ENCODE results near the gene HDAC4. TPM values are rescaled to one million over a fixed set of nuclear protein-coding genes. Genes with fewer than 3 reads are reported as not detected.

The HDAC4 gene
- total RNA-seq, 1 donor from 2014 or later: 11.8 TPM

GRCh38 chr2:239104800-239105199 lies 296.0 kb downstream of the HDAC4 start:
- Histone ChIP-seq H3K4me3 (ENCODE audit: insufficient read depth, low read depth, low read length) (no peak overlapping the region), H3K4me1 (ENCODE audit: insufficient read depth, low read length) (no peaks in the 10 kb centered on the region), H3K79me2 (ENCODE audit: insufficient read depth, low read length) (no peaks in the 10 kb centered on the region), H3K9ac (ENCODE audit: low read length) (no peak overlapping the region), H3K4me2 (ENCODE audit: low read length) (no peak overlapping the region), H3K36me3 (ENCODE audit: insufficient read depth, low read length) (no peaks in the 10 kb centered on the region), H3K27me3 (ENCODE audit: insufficient read depth, low read length) (no peaks in the 10 kb centered on the region), H3K27ac (ENCODE audit: low read depth, low read length) (no peak overlapping the region), H3K9me3 (ENCODE audit: insufficient read depth, low read depth, low read length) (no peaks in the 10 kb centered on the region), H4K20me1 (ENCODE audit: insufficient read depth, low read length) (no peaks in the 10 kb centered on the region), H2AFZ (ENCODE audit: low read depth, low read length) (no peak overlapping the region)
- no peaks in the 10 kb centered on the region for H3K4me1 Mint-ChIP-seq (ENCODE audit: low read depth, unreplicated experiment)
- no peak overlapping the region for H3K27ac Mint-ChIP-seq (ENCODE audit: unreplicated experiment)
- no peak overlapping the region for H3K4me3 Mint-ChIP-seq (ENCODE audit: unreplicated experiment)
- H3K27me3 Mint-ChIP-seq (ENCODE audit: low read depth, unreplicated experiment): peaks cover 2% of the 10 kb centered on the region
- TF ChIP-seq EZH2 (IDR thresholded peaks at IDR 0.05; ENCODE audit: insufficient read depth, low read length) (no peak), CTCF (IDR thresholded peaks at IDR 0.05; ENCODE audit: insufficient read depth, low read depth, low read length) (no peak)
- DNase-seq (ENCODE audit: low read depth) (no peak), FAIRE-seq (no peak)
- H3K9me3 Mint-ChIP-seq (ENCODE audit: unreplicated experiment): no peaks in the 10 kb centered on the region
- peaks cover 1% of the 10 kb centered on the region for H3K36me3 Mint-ChIP-seq (ENCODE audit: low read depth, unreplicated experiment)

GRCh38 chr2:239103125-239104098 lies 297.4 kb downstream of the HDAC4 start:
- no peak for DNase-seq (ENCODE audit: low read depth)
- Mint-ChIP-seq H3K36me3 (ENCODE audit: low read depth, unreplicated experiment) (peaks cover 1% of the 10 kb centered on the region), H3K27ac (ENCODE audit: unreplicated experiment) (no peak overlapping the region), H3K27me3 (ENCODE audit: low read depth, unreplicated experiment) (peaks cover 2% of the 10 kb centered on the region), H3K9me3 (ENCODE audit: unreplicated experiment) (no peaks in the 10 kb centered on the region), H3K4me3 (ENCODE audit: unreplicated experiment) (no peak overlapping the region), H3K4me1 (ENCODE audit: low read depth, unreplicated experiment) (no peaks in the 10 kb centered on the region)
- H3K36me3 ChIP-seq (ENCODE audit: insufficient read depth, low read length): no peaks in the 10 kb centered on the region
- H3K9ac ChIP-seq (ENCODE audit: low read length): no peak overlapping the region
- no peak for TF ChIP-seq EZH2 (IDR thresholded peaks at IDR 0.05; ENCODE audit: insufficient read depth, low read length)
- H3K79me2 ChIP-seq (ENCODE audit: insufficient read depth, low read length): no peaks in the 10 kb centered on the region
- H3K27ac ChIP-seq (ENCODE audit: low read depth, low read length): no peak overlapping the region
- H3K9me3 ChIP-seq (ENCODE audit: insufficient read depth, low read depth, low read length): no peaks in the 10 kb centered on the region
- H3K4me2 ChIP-seq (ENCODE audit: low read length): no peak overlapping the region
- no peak for FAIRE-seq
- H3K4me1 ChIP-seq (ENCODE audit: insufficient read depth, low read length): no peaks in the 10 kb centered on the region
- no peaks in the 10 kb centered on the region for H3K27me3 ChIP-seq (ENCODE audit: insufficient read depth, low read length)
- H3K4me3 ChIP-seq (ENCODE audit: insufficient read depth, low read depth, low read length): no peak overlapping the region
- H2AFZ ChIP-seq (ENCODE audit: low read depth, low read length): no peak overlapping the region
- no peaks in the 10 kb centered on the region for H4K20me1 ChIP-seq (ENCODE audit: insufficient read depth, low read length)

GRCh38 chr2:239102266-239102665 lies 298.6 kb downstream of the HDAC4 start:
- Histone ChIP-seq H3K27me3 (ENCODE audit: insufficient read depth, low read length) (no peaks in the 10 kb centered on the region), H4K20me1 (ENCODE audit: insufficient read depth, low read length) (no peaks in the 10 kb centered on the region), H3K4me2 (ENCODE audit: low read length) (no peak overlapping the region), H3K9me3 (ENCODE audit: insufficient read depth, low read depth, low read length) (no peaks in the 10 kb centered on the region), H3K27ac (ENCODE audit: low read depth, low read length) (no peak overlapping the region), H3K36me3 (ENCODE audit: insufficient read depth, low read length) (no peaks in the 10 kb centered on the region), H2AFZ (ENCODE audit: low read depth, low read length) (no peak overlapping the region), H3K79me2 (ENCODE audit: insufficient read depth, low read length) (no peaks in the 10 kb centered on the region), H3K9ac (ENCODE audit: low read length) (no peak overlapping the region), H3K4me3 (ENCODE audit: insufficient read depth, low read depth, low read length) (no peak overlapping the region), H3K4me1 (ENCODE audit: insufficient read depth, low read length) (no peaks in the 10 kb centered on the region)
- H3K4me1 Mint-ChIP-seq (ENCODE audit: low read depth, unreplicated experiment): no peaks in the 10 kb centered on the region
- TF ChIP-seq EZH2 (IDR thresholded peaks at IDR 0.05; ENCODE audit: insufficient read depth, low read length): no peak
- no peak for TF ChIP-seq CTCF (IDR thresholded peaks at IDR 0.05; ENCODE audit: insufficient read depth, low read depth, low read length)
- no peak overlapping the region for H3K27ac Mint-ChIP-seq (ENCODE audit: unreplicated experiment)
- peaks cover 1% of the 10 kb centered on the region for H3K36me3 Mint-ChIP-seq (ENCODE audit: low read depth, unreplicated experiment)
- H3K4me3 Mint-ChIP-seq (ENCODE audit: unreplicated experiment): no peak overlapping the region
- FAIRE-seq (no peak), DNase-seq (ENCODE audit: low read depth) (no peak)
- no peaks in the 10 kb centered on the region for H3K9me3 Mint-ChIP-seq (ENCODE audit: unreplicated experiment)
- H3K27me3 Mint-ChIP-seq (ENCODE audit: low read depth, unreplicated experiment): peaks cover 2% of the 10 kb centered on the region
